PC-3 (cell line): ENCODE results near the gene CMTM5.

Source experiments
- EZH2 ChIP-seq: fragments of 300-600 bp; sonication (generic); IDR thresholded peaks from one replicate; pipeline ENCODE4 v1.6.1; 2017; ENCODE audit warnings: antibody characterized with exemption, mild to moderate bottlenecking, low read length; ENCODE audit not compliant: unreplicated experiment
- EZH2phosphoT487 ChIP-seq: fragments of 300-600 bp; sonication (generic); IDR thresholded peaks from 2 replicates; pipeline ENCODE4 v1.6.1; 2018; ENCODE audit warnings: mild to moderate bottlenecking, antibody characterized with exemption, low read length, borderline replicate concordance
- TF ChIP-seq, protein P1 (sequence below): fragments of 300-600 bp; sonication (generic); conservative IDR thresholded peaks from 2 replicates; pipeline ENCODE4 v1.5.1; 2017; ENCODE audit warnings: antibody characterized with exemption, low read depth, mild to moderate bottlenecking, low read length

- TF ChIP-seq, protein P1, sequence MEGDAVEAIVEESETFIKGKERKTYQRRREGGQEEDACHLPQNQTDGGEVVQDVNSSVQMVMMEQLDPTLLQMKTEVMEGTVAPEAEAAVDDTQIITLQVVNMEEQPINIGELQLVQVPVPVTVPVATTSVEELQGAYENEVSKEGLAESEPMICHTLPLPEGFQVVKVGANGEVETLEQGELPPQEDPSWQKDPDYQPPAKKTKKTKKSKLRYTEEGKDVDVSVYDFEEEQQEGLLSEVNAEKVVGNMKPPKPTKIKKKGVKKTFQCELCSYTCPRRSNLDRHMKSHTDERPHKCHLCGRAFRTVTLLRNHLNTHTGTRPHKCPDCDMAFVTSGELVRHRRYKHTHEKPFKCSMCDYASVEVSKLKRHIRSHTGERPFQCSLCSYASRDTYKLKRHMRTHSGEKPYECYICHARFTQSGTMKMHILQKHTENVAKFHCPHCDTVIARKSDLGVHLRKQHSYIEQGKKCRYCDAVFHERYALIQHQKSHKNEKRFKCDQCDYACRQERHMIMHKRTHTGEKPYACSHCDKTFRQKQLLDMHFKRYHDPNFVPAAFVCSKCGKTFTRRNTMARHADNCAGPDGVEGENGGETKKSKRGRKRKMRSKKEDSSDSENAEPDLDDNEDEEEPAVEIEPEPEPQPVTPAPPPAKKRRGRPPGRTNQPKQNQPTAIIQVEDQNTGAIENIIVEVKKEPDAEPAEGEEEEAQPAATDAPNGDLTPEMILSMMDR, result no peak
- no peak for TF ChIP-seq EZH2phosphoT487
- TF ChIP-seq EZH2, result no peak
Measured at GRCh38 chr14:23380976-23381375, 4.1 kb downstream of the CMTM5 start.
